Neural progenitor cell (in vitro differentiated cells): Measurements from ENCODE around the gene NXT1. TPM values are rescaled to one million over a fixed set of nuclear protein-coding genes. Genes with fewer than 3 reads are reported as not detected.

Experiments used
- DNase-seq: peaks from one replicate; pipeline ENCODE4 v3.0.0-alpha.2; 2016; ENCODE audit warnings: low spot score
- H2AFZ ChIP-seq: fragments of 200-600 bp; sonication (generic); replicated peaks from 2 replicates; pipeline ENCODE4 v1.6.1; 2016; ENCODE audit warnings: antibody characterized with exemption
- H3F3A ChIP-seq: fragments of 200-600 bp; sonication (generic); 2 replicates; pipeline ENCODE4 v1.6.1; 2016; ENCODE audit warnings: antibody characterized with exemption, low read depth
- H3K27ac ChIP-seq: fragments of 200-600 bp; sonication (generic); 2 replicates; pipeline ENCODE4 v1.5.1; 2016; ENCODE audit warnings: mild to moderate bottlenecking
- H3K27me3 ChIP-seq: fragments of 200-600 bp; sonication (generic); 2 replicates; pipeline ENCODE4 v1.6.1; 2016; ENCODE audit warnings: mild to moderate bottlenecking, moderate library complexity
- H3K36me3 ChIP-seq: fragments of 200-600 bp; sonication (generic); 2 replicates; pipeline ENCODE4 v1.5.1; 2016
- H3K4me1 ChIP-seq: fragments of 200-600 bp; sonication (generic); 2 replicates; pipeline ENCODE4 v1.6.1; 2016; ENCODE audit warnings: mixed run types
- H3K4me2 ChIP-seq: fragments of 200-600 bp; sonication (generic); 2 replicates; pipeline ENCODE4 v1.6.1; 2016
- H3K4me3 ChIP-seq: fragments of 200-600 bp; sonication (generic); 2 replicates; pipeline ENCODE4 v1.5.1; 2016
- H3K79me2 ChIP-seq: fragments of 200-600 bp; sonication (generic); 2 replicates; pipeline ENCODE4 v1.6.1; 2016; ENCODE audit warnings: low read depth
- H3K9ac ChIP-seq: fragments of 200-600 bp; sonication (generic); 2 replicates; pipeline ENCODE4 v1.6.1; 2016
- H3K9me3 ChIP-seq: fragments of 200-600 bp; sonication (generic); 2 replicates; pipeline ENCODE4 v1.5.1; 2016; ENCODE audit warnings: low read depth
- H4K20me1 ChIP-seq: fragments of 200-600 bp; sonication (generic); 2 replicates; pipeline ENCODE4 v1.6.1; 2016; ENCODE audit warnings: low read depth
- H3K27ac Mint-ChIP-seq: 3 replicates; pipeline ENCODE4 v1.8.0; 2021; ENCODE audit warnings: mixed read lengths
- H3K27me3 Mint-ChIP-seq: 2 replicates; pipeline ENCODE4 v1.8.0; 2022; ENCODE audit warnings: low read depth, mild to moderate bottlenecking, inconsistent platforms, moderate library complexity, mixed read lengths; ENCODE audit not compliant: insufficient read depth
- H3K36me3 Mint-ChIP-seq: 3 replicates; pipeline ENCODE4 v1.8.0; 2021; ENCODE audit warnings: mixed read lengths
- H3K4me1 Mint-ChIP-seq: 3 replicates; pipeline ENCODE4 v1.8.0; 2021; ENCODE audit warnings: mixed read lengths
- H3K4me3 Mint-ChIP-seq: 3 replicates; pipeline ENCODE4 v1.8.0; 2021; ENCODE audit warnings: mild to moderate bottlenecking, moderate library complexity, mixed read lengths
- H3K9me3 Mint-ChIP-seq: 3 replicates; pipeline ENCODE4 v1.8.0; 2020; ENCODE audit warnings: mixed read lengths
- EZH2 ChIP-seq: fragments of 200-600 bp; sonication (generic); IDR thresholded peaks from 2 replicates; pipeline ENCODE4 v1.6.1; 2017; ENCODE audit warnings: antibody characterized with exemption, mild to moderate bottlenecking, moderate library complexity
- EZH2phosphoT487 ChIP-seq: fragments of 200-600 bp; sonication (generic); IDR thresholded peaks from 2 replicates; pipeline ENCODE4 v1.6.1; 2017; ENCODE audit warnings: antibody characterized with exemption
- total RNA-seq: library from RNA; depleted of rRNA; stranded (reverse); fragments of >200 nt; gene quantifications from 2 replicates; pipeline ENCODE4 v1.2.3, GENCODE V29; 2015; ENCODE audit warnings: low replicate concordance
- TF ChIP-seq, protein P1 (sequence below): fragments of 200-600 bp; sonication (generic); IDR thresholded peaks from 2 replicates; pipeline ENCODE4 v1.5.1; 2017; ENCODE audit warnings: antibody characterized with exemption, mild to moderate bottlenecking

NXT1 gene
- total RNA-seq, 1 donor from 2014 or later = 14.6 TPM

DNA sequence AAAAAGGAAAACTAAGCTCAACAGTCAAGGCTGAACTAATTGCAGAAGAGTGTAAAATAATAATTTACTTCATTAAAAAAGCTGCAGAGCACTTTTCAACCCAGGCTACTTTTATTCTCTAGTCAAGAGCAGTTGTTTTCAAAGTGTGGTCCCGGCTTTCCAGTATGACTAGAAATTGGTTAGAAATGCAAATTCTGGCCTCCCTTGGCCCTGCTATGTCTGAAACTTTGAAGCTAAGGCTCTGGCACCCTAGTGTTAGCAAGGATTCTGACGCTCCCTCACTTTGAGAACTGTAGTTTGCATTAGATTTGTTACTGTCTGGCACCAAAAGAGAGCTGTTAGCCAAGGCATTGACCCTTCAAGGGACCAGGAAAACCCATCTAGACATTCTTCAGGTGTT, 9.5 kb upstream of the NXT1 start:
- Histone ChIP-seq H3K79me2 (no peaks in the 10 kb centered on the region), H3K4me3 (no peak overlapping the region), H3K9me3 (no peaks in the 10 kb centered on the region), H3K27ac (no peak overlapping the region), H2AFZ (no peak overlapping the region), H3K9ac (no peak overlapping the region), H3K27me3 (no peaks in the 10 kb centered on the region), H3K4me2 (no peak overlapping the region), H3K36me3 (no peaks in the 10 kb centered on the region), H3K4me1 (no peaks in the 10 kb centered on the region), H4K20me1 (no peaks in the 10 kb centered on the region), H3F3A (no peaks in the 10 kb centered on the region)
- no peak for DNase-seq
- Mint-ChIP-seq H3K27ac (no peak overlapping the region), H3K4me3 (no peak overlapping the region), H3K9me3 (no peaks in the 10 kb centered on the region), H3K27me3 (peaks cover 2% of the 10 kb centered on the region), H3K36me3 (no peaks in the 10 kb centered on the region), H3K4me1 (peaks cover 2% of the 10 kb centered on the region)
- TF ChIP-seq, protein P1, sequence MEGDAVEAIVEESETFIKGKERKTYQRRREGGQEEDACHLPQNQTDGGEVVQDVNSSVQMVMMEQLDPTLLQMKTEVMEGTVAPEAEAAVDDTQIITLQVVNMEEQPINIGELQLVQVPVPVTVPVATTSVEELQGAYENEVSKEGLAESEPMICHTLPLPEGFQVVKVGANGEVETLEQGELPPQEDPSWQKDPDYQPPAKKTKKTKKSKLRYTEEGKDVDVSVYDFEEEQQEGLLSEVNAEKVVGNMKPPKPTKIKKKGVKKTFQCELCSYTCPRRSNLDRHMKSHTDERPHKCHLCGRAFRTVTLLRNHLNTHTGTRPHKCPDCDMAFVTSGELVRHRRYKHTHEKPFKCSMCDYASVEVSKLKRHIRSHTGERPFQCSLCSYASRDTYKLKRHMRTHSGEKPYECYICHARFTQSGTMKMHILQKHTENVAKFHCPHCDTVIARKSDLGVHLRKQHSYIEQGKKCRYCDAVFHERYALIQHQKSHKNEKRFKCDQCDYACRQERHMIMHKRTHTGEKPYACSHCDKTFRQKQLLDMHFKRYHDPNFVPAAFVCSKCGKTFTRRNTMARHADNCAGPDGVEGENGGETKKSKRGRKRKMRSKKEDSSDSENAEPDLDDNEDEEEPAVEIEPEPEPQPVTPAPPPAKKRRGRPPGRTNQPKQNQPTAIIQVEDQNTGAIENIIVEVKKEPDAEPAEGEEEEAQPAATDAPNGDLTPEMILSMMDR = no peak
- no peak for TF ChIP-seq EZH2phosphoT487
- TF ChIP-seq EZH2 = no peak

DNA sequence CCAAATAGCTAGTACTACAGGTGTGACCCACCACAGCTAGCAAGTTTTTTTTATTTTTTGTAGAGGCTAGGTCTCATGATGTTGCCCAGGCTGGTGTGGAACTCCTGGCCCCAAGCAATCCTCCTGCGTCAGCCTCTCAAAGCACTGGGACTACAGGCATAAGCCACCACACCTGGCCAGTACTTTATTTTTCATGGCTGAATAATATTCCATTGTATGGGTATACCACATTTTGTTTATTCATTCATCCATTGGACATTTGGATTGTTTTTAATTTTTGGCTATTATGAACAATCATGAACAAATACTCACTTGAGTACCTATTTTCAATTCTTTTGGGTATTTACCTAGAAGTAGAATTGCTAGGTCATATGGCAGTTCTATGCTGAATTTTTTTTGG, 7.0 kb upstream of the NXT1 start:
- no peaks in the 10 kb centered on the region for H3K27me3 Mint-ChIP-seq
- no peaks in the 10 kb centered on the region for H4K20me1 ChIP-seq
- DNase-seq = no peak
- H3K27ac Mint-ChIP-seq = no peak overlapping the region
- no peaks in the 10 kb centered on the region for H3K36me3 ChIP-seq
- no peak overlapping the region for H3K27ac ChIP-seq
- no peaks in the 10 kb centered on the region for H3K9me3 Mint-ChIP-seq
- no peaks in the 10 kb centered on the region for H3K9me3 ChIP-seq
- no peak overlapping the region for H3K9ac ChIP-seq
- no peaks in the 10 kb centered on the region for H3K79me2 ChIP-seq
- no peaks in the 10 kb centered on the region for H3K4me1 ChIP-seq
- H3K4me1 Mint-ChIP-seq = peaks cover 7% of the 10 kb centered on the region
- H3K4me3 ChIP-seq = no peak overlapping the region
- no peak overlapping the region for H2AFZ ChIP-seq
- no peak overlapping the region for H3K4me2 ChIP-seq
- no peaks in the 10 kb centered on the region for H3K36me3 Mint-ChIP-seq
- H3K4me3 Mint-ChIP-seq = no peak overlapping the region
- H3F3A ChIP-seq = no peaks in the 10 kb centered on the region
- H3K27me3 ChIP-seq = no peaks in the 10 kb centered on the region
- TF ChIP-seq EZH2 (no peak), EZH2phosphoT487 (no peak)
- TF ChIP-seq, protein P1 = no peak

DNA sequence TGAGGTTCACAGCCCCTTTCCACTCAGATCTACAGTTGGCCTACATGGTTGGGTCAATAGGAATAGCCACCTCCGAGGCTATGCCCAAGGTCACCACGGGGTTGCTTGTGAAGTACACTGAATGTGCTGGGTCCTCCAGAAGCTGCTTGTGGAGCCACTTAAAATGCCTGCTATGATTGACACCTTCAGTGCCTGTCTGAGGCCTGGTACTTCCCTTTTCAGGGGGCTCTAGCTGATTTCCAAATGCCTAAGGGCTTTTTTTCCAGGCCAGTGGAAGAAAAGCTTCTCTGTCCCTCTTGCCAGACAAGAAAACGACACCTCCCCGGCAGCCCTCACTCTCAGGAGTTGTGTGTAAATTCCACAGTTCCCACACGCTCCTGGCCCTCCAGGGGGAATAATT, 6.3 kb upstream of the NXT1 start:
- Histone ChIP-seq H3K4me2 (no peak overlapping the region), H3K9me3 (no peaks in the 10 kb centered on the region), H3K27me3 (no peaks in the 10 kb centered on the region), H3K36me3 (no peaks in the 10 kb centered on the region), H3K4me3 (no peak overlapping the region), H3F3A (peaks cover 7% of the 10 kb centered on the region), H3K27ac (no peak overlapping the region), H4K20me1 (no peaks in the 10 kb centered on the region), H3K79me2 (no peaks in the 10 kb centered on the region), H3K4me1 (peaks cover 7% of the 10 kb centered on the region), H3K9ac (no peak overlapping the region), H2AFZ (no peak overlapping the region)
- DNase-seq = no peak
- Mint-ChIP-seq H3K4me3 (no peak overlapping the region), H3K27me3 (no peaks in the 10 kb centered on the region), H3K27ac (no peak overlapping the region), H3K9me3 (no peaks in the 10 kb centered on the region), H3K36me3 (no peaks in the 10 kb centered on the region), H3K4me1 (peaks cover 13% of the 10 kb centered on the region)
- TF ChIP-seq EZH2phosphoT487 (no peak), EZH2 (no peak)
- TF ChIP-seq, protein P1 = no peak
